H9 (cell line): Measurements from ENCODE around the gene PCDHA1. TPM values are rescaled to one million over a fixed set of nuclear protein-coding genes. Genes with fewer than 3 reads are reported as not detected.

Source experiments
- DNase-seq: peaks from one replicate; pipeline ENCODE4 v3.0.0-alpha.2; 2017
- H2AFZ ChIP-seq: one replicate; pipeline ENCODE4 v1.6.1; 2013; ENCODE audit warnings: mild to moderate bottlenecking, low read length, control low read depth, moderate library complexity
- H2AK5ac ChIP-seq: 2 replicates; pipeline ENCODE4 v1.6.1; 2013; ENCODE audit warnings: low read length, control low read depth, mixed read lengths; ENCODE audit not compliant: insufficient read length
- H2BK120ac ChIP-seq: one replicate; pipeline ENCODE4 v1.6.1; 2013; ENCODE audit warnings: low read depth, mild to moderate bottlenecking, low read length, control low read depth, inconsistent platforms; ENCODE audit not compliant: poor library complexity, severe bottlenecking
- H2BK12ac ChIP-seq: 2 replicates; pipeline ENCODE4 v1.6.1; 2013; ENCODE audit warnings: low read length, control low read depth, mixed read lengths, low read depth; ENCODE audit not compliant: insufficient read length
- H2BK15ac ChIP-seq: 2 replicates; pipeline ENCODE4 v1.6.1; 2013; ENCODE audit warnings: low read depth, low read length, control low read depth
- H2BK20ac ChIP-seq: one replicate; pipeline ENCODE4 v1.6.1; 2013; ENCODE audit warnings: low read depth, mild to moderate bottlenecking, low read length, control low read depth, inconsistent platforms; ENCODE audit not compliant: poor library complexity, severe bottlenecking
- H2BK5ac ChIP-seq: 2 replicates; pipeline ENCODE4 v1.6.1; 2013; ENCODE audit warnings: low read length, control low read depth, mixed read lengths; ENCODE audit not compliant: insufficient read length
- H3K14ac ChIP-seq: 2 replicates; pipeline ENCODE4 v1.6.1; 2013; ENCODE audit warnings: low read length, control low read depth; ENCODE audit not compliant: insufficient read depth
- H3K18ac ChIP-seq: 2 replicates; pipeline ENCODE4 v1.6.1; 2013; ENCODE audit warnings: low read depth, mild to moderate bottlenecking, mixed read lengths, low read length, control low read depth; ENCODE audit not compliant: insufficient read length
- H3K23ac ChIP-seq: 2 replicates; pipeline ENCODE4 v1.6.1; 2013; ENCODE audit warnings: low read length, control low read depth, mixed read lengths, low read depth; ENCODE audit not compliant: insufficient read length
- H3K23me2 ChIP-seq: 2 replicates; pipeline ENCODE4 v1.6.1; 2013; ENCODE audit warnings: low read depth, mild to moderate bottlenecking, mixed read lengths, low read length, control low read depth; ENCODE audit not compliant: insufficient read length, poor library complexity, severe bottlenecking
- H3K27ac ChIP-seq: 2 replicates; pipeline ENCODE4 v1.5.1; 2013; ENCODE audit warnings: low read length, control low read depth, mixed read lengths, low read depth; ENCODE audit not compliant: insufficient read length
- H3K27me3 ChIP-seq: 2 replicates; pipeline ENCODE4 v1.6.1; 2013; ENCODE audit warnings: low read length, control low read depth, inconsistent platforms; ENCODE audit not compliant: insufficient read depth
- H3K4ac ChIP-seq: 2 replicates; pipeline ENCODE4 v1.6.1; 2013; ENCODE audit warnings: low read depth, mild to moderate bottlenecking, control low read depth, inconsistent platforms, low read length, moderate library complexity
- H3K4me1 ChIP-seq: 2 replicates; pipeline ENCODE4 v1.6.1; 2013; ENCODE audit warnings: low read length, control low read depth, inconsistent platforms; ENCODE audit not compliant: insufficient read depth
- H3K4me2 ChIP-seq: 2 replicates; pipeline ENCODE4 v1.6.1; 2013; ENCODE audit warnings: low read length, control low read depth, mixed read lengths; ENCODE audit not compliant: insufficient read length, insufficient read depth
- H3K56ac ChIP-seq: 2 replicates; pipeline ENCODE4 v1.6.1; 2013; ENCODE audit warnings: low read depth, mild to moderate bottlenecking, mixed read lengths, low read length, control low read depth; ENCODE audit not compliant: insufficient read length
- H3K79me1 ChIP-seq: 2 replicates; pipeline ENCODE4 v1.6.1; 2013; ENCODE audit warnings: low read depth, mild to moderate bottlenecking, moderate library complexity, low read length, control low read depth, inconsistent platforms; ENCODE audit not compliant: insufficient read depth, poor library complexity, severe bottlenecking
- H3K79me2 ChIP-seq: 2 replicates; pipeline ENCODE4 v1.6.1; 2013; ENCODE audit warnings: low read length, control low read depth, inconsistent platforms; ENCODE audit not compliant: insufficient read depth
- H3K9ac ChIP-seq: 2 replicates; pipeline ENCODE4 v1.6.1; 2013; ENCODE audit warnings: low read length, control low read depth, mixed read lengths; ENCODE audit not compliant: insufficient read length; ENCODE audit errors: extremely low read depth
- H3K9me3 ChIP-seq: one replicate; pipeline ENCODE4 v1.6.1; 2013; ENCODE audit warnings: low read depth, low read length, inconsistent platforms; ENCODE audit not compliant: control insufficient read depth
- H3T11ph ChIP-seq: one replicate; pipeline ENCODE4 v1.6.1; 2013; ENCODE audit warnings: mild to moderate bottlenecking, low read length, control low read depth, inconsistent platforms
- H4K20me1 ChIP-seq: one replicate; pipeline ENCODE4 v1.6.1; 2013; ENCODE audit not compliant: control insufficient read depth, insufficient read length, insufficient read depth
- H4K5ac ChIP-seq: 2 replicates; pipeline ENCODE4 v1.6.1; 2013; ENCODE audit warnings: low read depth, mild to moderate bottlenecking, mixed read lengths, low read length, control low read depth; ENCODE audit not compliant: insufficient read length
- H4K8ac ChIP-seq: replicated peaks from 2 replicates; pipeline ENCODE4 v1.6.1; 2013; ENCODE audit warnings: low read length, control low read depth, mixed read lengths, low read depth; ENCODE audit not compliant: insufficient read length
- H4K91ac ChIP-seq: 2 replicates; pipeline ENCODE4 v1.6.1; 2013; ENCODE audit warnings: low read depth, mild to moderate bottlenecking, moderate library complexity, mixed read lengths, low read length, control low read depth; ENCODE audit not compliant: insufficient read length
- H3K27ac Mint-ChIP-seq, 3 experiments: 2 replicates in 2 of 3; 3 replicates in 1 of 3; pipeline ENCODE4 v1.8.0; 2020 to 2021; ENCODE audit warnings: mixed read lengths in 3 of 3, mild to moderate bottlenecking in 1 of 3, moderate library complexity in 1 of 3
- H3K27me3 Mint-ChIP-seq: 2 replicates; pipeline ENCODE4 v1.8.0; 2021; ENCODE audit warnings: low read depth, mild to moderate bottlenecking, moderate library complexity, mixed read lengths
- H3K36me3 Mint-ChIP-seq, 3 experiments: 2 replicates in 2 of 3; 3 replicates in 1 of 3; pipeline ENCODE4 v1.8.0; 2020 to 2021; ENCODE audit warnings: low read depth in 3 of 3, mixed read lengths in 3 of 3; ENCODE audit not compliant: insufficient read depth in 1 of 3
- H3K4me1 Mint-ChIP-seq, 2 experiments: 2 replicates each; pipeline ENCODE4 v1.8.0; 2020; ENCODE audit warnings: mixed read lengths in 2 of 2
- H3K4me3 Mint-ChIP-seq, 2 experiments: 2 replicates in 1 of 2; 3 replicates in 1 of 2; pipeline ENCODE4 v1.8.0; 2020 to 2021; ENCODE audit warnings: mild to moderate bottlenecking in 2 of 2, mixed read lengths in 2 of 2, moderate library complexity in 1 of 2
- H3K9me3 Mint-ChIP-seq, 2 experiments: 2 replicates in 1 of 2; 3 replicates in 1 of 2; pipeline ENCODE4 v1.8.0; 2020; ENCODE audit warnings: mild to moderate bottlenecking in 2 of 2, mixed read lengths in 2 of 2, moderate library complexity in 1 of 2
- WGBS: extraction: QIAGEN DNeasy Blood & Tissue Kit; methylation state at CpG from one replicate; pipeline ENCODE4 v1.1.7; 2013; ENCODE audit warnings: missing lambda C conversion rate, low lambda C conversion rate, mixed read lengths; ENCODE audit not compliant: insufficient read length; ENCODE audit errors: extremely low coverage; 5-methylcytosine and 5-hydroxymethylcytosine counted together
- total RNA-seq: library from RNA; stranded (reverse); gene quantifications from 2 replicates; pipeline ENCODE4 v1.2.1, GENCODE V29; 2021
- TF ChIP-seq, protein P1 (sequence below): fragments of 200-600 bp; sonication (generic); conservative IDR thresholded peaks from 3 replicates; pipeline ENCODE4 v1.8.0; 2021; ENCODE audit warnings: antibody characterized with exemption, mild to moderate bottlenecking

Gene PCDHA1
- total RNA-seq, 1 experiment from 2014 or later, result 0.61 TPM

DNA sequence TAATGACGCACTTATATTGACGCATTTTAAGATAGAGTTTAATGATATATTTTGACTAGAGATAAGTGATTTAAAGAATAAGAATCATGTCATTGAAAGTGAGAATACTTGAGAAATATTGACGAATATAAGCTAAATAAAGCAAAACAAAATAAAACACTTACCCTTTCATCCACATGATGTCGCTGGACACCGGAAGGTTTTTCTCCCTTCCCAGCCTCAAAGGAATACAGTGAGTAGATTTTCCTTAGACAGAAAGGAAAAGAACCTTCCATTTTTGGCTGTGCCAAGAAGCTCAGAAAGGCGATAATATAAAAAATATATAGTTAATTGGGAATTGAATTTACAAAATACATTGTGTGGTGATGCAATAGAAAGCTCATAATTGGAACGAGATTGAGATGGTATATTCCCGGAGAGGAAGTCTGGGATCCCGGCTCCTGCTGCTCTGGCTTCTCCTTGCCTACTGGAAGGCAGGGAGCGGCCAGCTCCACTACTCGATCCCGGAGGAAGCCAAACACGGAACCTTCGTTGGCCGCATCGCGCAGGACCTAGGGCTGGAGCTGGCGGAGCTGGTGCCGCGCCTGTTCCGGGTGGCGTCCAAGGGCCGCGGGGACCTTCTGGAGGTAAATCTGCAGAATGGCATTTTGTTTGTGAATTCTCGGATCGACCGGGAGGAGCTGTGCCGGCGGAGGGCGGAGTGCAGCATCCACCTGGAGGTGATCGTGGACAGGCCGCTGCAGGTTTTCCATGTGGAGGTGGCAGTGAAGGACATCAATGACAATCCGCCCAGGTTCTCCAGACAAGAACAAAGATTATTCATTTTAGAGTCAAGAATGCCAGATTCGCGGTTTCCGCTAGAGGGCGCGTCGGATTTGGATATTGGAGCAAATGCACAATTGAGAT lies 35.7 kb downstream of the PCDHA1 start, which contains the start of gene PCDHA5:
Gene PCDHA5, plus strand, starts transcription at position 239 of the 906 bp plus-strand sequence.
- Histone ChIP-seq H3K4me1 (no peaks in the 10 kb centered on the region), H2BK15ac (no peak within 1 kb of the TSS), H2BK120ac (no peak within 1 kb of the TSS), H3K18ac (no peak within 1 kb of the TSS), H3K23ac (no peak within 1 kb of the TSS), H3K9me3 (no peaks in the 10 kb centered on the region), H4K8ac (no peak within 1 kb of the TSS), H3T11ph (no peak within 1 kb of the TSS), H3K27me3 (no peaks in the 10 kb centered on the region), H2BK12ac (no peak within 1 kb of the TSS), H4K20me1 (no peaks in the 10 kb centered on the region), H4K91ac (no peak within 1 kb of the TSS), H3K79me1 (no peaks in the 10 kb centered on the region), H3K4me2 (no peak within 1 kb of the TSS), H3K9ac (no peak within 1 kb of the TSS), H4K5ac (no peak within 1 kb of the TSS), H2AFZ (no peak within 1 kb of the TSS), H3K4ac (no peak within 1 kb of the TSS), H2BK20ac (no peak within 1 kb of the TSS), H2BK5ac (no peak within 1 kb of the TSS), H2AK5ac (no peak within 1 kb of the TSS), H3K27ac (no peak within 1 kb of the TSS), H3K79me2 (no peaks in the 10 kb centered on the region), H3K14ac (no peak within 1 kb of the TSS), H3K56ac (no peak within 1 kb of the TSS), H3K23me2 (peaks cover 3% of the 10 kb centered on the region)
- no peak within 1 kb of the TSS for H3K27ac Mint-ChIP-seq
- peaks cover 0 to 16% of the 10 kb centered on the region in 2 experiments; a peak in 2 of 5 replicates for H3K9me3 Mint-ChIP-seq
- no peak within 1 kb of the TSS for H3K4me3 Mint-ChIP-seq
- WGBS, result 100% methylated on average over 1 of the region's 39 CpGs
- peaks cover 9 to 18% (median 15%) of the 10 kb centered on the region in 3 experiments for H3K36me3 Mint-ChIP-seq
- no peak for DNase-seq
- H3K27me3 Mint-ChIP-seq, result no peaks in the 10 kb centered on the region
- H3K4me1 Mint-ChIP-seq, result no peaks in the 10 kb centered on the region
- TF ChIP-seq, protein P1, sequence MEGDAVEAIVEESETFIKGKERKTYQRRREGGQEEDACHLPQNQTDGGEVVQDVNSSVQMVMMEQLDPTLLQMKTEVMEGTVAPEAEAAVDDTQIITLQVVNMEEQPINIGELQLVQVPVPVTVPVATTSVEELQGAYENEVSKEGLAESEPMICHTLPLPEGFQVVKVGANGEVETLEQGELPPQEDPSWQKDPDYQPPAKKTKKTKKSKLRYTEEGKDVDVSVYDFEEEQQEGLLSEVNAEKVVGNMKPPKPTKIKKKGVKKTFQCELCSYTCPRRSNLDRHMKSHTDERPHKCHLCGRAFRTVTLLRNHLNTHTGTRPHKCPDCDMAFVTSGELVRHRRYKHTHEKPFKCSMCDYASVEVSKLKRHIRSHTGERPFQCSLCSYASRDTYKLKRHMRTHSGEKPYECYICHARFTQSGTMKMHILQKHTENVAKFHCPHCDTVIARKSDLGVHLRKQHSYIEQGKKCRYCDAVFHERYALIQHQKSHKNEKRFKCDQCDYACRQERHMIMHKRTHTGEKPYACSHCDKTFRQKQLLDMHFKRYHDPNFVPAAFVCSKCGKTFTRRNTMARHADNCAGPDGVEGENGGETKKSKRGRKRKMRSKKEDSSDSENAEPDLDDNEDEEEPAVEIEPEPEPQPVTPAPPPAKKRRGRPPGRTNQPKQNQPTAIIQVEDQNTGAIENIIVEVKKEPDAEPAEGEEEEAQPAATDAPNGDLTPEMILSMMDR, result peak; percentile 34; the same call in 1 of the 3 replicates
